Parathyroid adenoma (tissue), 2 donors: Measurements from ENCODE around the gene TCAP.

Experiments
- H2AFZ ChIP-seq: fragments of 300-600 bp; sonication (generic); one replicate; pipeline ENCODE4 v1.7.0; 2017; ENCODE audit warnings: antibody characterized with exemption, mild to moderate bottlenecking
- H3K27ac ChIP-seq: fragments of 300-600 bp; sonication (generic); one replicate; pipeline ENCODE4 v1.7.0; 2017
- H3K27me3 ChIP-seq: fragments of 300-600 bp; sonication (generic); one replicate; pipeline ENCODE4 v1.7.0; 2017; ENCODE audit warnings: low read length; ENCODE audit not compliant: control insufficient read depth, insufficient read depth
- H3K36me3 ChIP-seq: fragments of 300-600 bp; sonication (generic); one replicate; pipeline ENCODE4 v1.7.0; 2017; ENCODE audit warnings: low read length; ENCODE audit not compliant: control insufficient read depth, insufficient read depth
- H3K4me1 ChIP-seq: fragments of 300-600 bp; sonication (generic); one replicate; pipeline ENCODE4 v1.7.0; 2017; ENCODE audit warnings: control low read depth
- H3K4me2 ChIP-seq: fragments of 300-600 bp; sonication (generic); one replicate; pipeline ENCODE4 v1.7.0; 2017; ENCODE audit warnings: low read length
- H3K4me3 ChIP-seq: fragments of 300-600 bp; sonication (generic); one replicate; pipeline ENCODE4 v1.7.0; 2017; ENCODE audit warnings: low read depth, low read length
- H3K79me2 ChIP-seq: fragments of 300-600 bp; sonication (generic); one replicate; pipeline ENCODE4 v1.7.0; 2017; ENCODE audit warnings: control low read depth
- H3K9ac ChIP-seq: fragments of 300-600 bp; sonication (generic); one replicate; pipeline ENCODE4 v1.7.0; 2017; ENCODE audit warnings: mild to moderate bottlenecking
- H3K9me3 ChIP-seq: fragments of 300-600 bp; sonication (generic); one replicate; pipeline ENCODE4 v1.7.0; 2017; ENCODE audit warnings: low read length; ENCODE audit not compliant: control insufficient read depth
- TF ChIP-seq, protein P1 (sequence below): fragments of 300-600 bp; sonication (generic); IDR thresholded peaks from one replicate; pipeline ENCODE4 v1.7.0; 2017; ENCODE audit warnings: antibody characterized with exemption, mild to moderate bottlenecking
- donor health status: primary hyperparathyroidism.

TCAP gene

DNA sequence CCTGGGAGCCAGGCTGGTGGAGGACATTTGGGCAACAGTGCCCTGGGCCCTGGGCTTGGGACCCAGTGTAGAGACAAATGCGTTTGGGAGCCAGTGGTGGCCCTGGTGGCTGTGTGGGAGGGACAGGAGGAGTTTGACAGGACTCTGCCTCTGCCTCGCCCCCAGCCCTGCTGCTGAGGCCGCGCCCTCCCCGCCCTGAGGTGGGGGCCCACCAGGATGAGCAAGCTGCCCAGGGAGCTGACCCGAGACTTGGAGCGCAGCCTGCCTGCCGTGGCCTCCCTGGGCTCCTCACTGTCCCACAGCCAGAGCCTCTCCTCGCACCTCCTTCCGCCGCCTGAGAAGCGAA, 11.9 kb upstream of the TCAP start:
- H3K9me3 ChIP-seq: no peaks in the 10 kb centered on the region
- H3K4me1 ChIP-seq: peaks cover 17% of the 10 kb centered on the region
- no peak overlapping the region for H3K27ac ChIP-seq
- H2AFZ ChIP-seq: no peak overlapping the region
- H3K4me3 ChIP-seq: no peak overlapping the region
- H3K79me2 ChIP-seq: peaks cover 10% of the 10 kb centered on the region
- H3K27me3 ChIP-seq: no peaks in the 10 kb centered on the region
- no peak overlapping the region for H3K9ac ChIP-seq
- H3K36me3 ChIP-seq: no peaks in the 10 kb centered on the region
- TF ChIP-seq, protein P1, sequence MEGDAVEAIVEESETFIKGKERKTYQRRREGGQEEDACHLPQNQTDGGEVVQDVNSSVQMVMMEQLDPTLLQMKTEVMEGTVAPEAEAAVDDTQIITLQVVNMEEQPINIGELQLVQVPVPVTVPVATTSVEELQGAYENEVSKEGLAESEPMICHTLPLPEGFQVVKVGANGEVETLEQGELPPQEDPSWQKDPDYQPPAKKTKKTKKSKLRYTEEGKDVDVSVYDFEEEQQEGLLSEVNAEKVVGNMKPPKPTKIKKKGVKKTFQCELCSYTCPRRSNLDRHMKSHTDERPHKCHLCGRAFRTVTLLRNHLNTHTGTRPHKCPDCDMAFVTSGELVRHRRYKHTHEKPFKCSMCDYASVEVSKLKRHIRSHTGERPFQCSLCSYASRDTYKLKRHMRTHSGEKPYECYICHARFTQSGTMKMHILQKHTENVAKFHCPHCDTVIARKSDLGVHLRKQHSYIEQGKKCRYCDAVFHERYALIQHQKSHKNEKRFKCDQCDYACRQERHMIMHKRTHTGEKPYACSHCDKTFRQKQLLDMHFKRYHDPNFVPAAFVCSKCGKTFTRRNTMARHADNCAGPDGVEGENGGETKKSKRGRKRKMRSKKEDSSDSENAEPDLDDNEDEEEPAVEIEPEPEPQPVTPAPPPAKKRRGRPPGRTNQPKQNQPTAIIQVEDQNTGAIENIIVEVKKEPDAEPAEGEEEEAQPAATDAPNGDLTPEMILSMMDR: no peak
- H3K4me2 ChIP-seq: no peak overlapping the region

DNA sequence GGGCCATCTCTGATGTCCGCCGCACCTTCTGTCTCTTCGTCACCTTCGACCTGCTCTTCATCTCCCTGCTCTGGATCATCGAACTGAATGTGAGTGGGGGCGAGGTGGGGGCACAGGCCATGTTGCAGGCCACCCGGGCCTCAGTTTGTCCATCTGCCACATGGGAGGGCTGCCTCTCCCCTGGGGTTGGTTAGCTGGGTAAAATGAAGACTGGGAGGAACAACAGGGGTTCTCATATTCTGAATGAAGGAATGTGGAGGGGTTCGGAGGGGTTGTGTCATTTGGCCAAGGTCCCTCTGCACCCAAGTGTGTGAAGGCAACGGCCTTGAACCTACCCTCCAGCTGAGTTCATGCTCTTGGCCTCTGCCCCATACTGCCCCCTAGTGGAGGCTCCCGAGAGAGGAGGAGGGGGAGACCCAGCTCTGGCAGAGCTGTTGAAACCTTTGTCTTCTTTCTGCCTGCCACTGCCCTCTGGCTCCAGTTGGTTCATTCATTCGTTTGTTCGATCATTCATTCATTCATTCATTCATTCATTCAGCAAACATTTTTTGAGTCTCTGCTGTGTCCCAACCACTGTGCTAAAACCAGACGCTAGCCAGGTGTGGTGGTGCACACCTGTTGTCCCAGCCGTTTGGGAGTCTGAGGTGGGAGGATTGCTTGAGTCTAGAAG, 11.4 kb upstream of the TCAP start:
- no peaks in the 10 kb centered on the region for H3K9me3 ChIP-seq
- peaks cover 17% of the 10 kb centered on the region for H3K4me1 ChIP-seq
- peaks cover 10% of the 10 kb centered on the region for H3K79me2 ChIP-seq
- no peaks in the 10 kb centered on the region for H3K27me3 ChIP-seq
- no peak overlapping the region for H3K9ac ChIP-seq
- TF ChIP-seq, protein P1: peak; percentile 70
- no peak overlapping the region for H3K4me2 ChIP-seq
- no peak overlapping the region for H3K27ac ChIP-seq
- H3K36me3 ChIP-seq: no peaks in the 10 kb centered on the region
- H3K4me3 ChIP-seq: no peak overlapping the region
- H2AFZ ChIP-seq: no peak overlapping the region

DNA sequence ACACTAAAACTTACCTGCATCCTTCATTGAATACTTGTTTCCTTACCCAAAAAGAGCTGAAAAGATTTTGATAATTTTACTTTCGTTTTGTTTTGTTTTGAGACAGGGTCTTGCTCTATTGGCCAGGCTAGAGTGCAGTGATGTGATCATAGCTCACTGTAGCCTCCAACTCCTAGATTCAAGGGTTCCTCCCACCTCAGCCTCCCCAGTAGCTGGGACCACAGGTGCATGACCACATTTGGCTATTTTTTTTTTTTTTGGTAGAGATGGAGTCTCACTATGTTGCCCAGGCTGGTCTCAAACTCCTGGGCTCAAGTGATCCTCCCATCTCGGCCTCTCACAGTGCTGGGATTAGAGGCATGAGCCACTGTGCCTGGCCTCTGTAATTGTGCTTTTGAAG, 10.0 kb upstream of the TCAP start:
- H3K4me1 ChIP-seq: peaks cover 17% of the 10 kb centered on the region
- H3K79me2 ChIP-seq: peaks cover 10% of the 10 kb centered on the region
- H3K4me2 ChIP-seq: no peak overlapping the region
- TF ChIP-seq, protein P1: no peak
- no peak overlapping the region for H2AFZ ChIP-seq
- no peak overlapping the region for H3K9ac ChIP-seq
- H3K4me3 ChIP-seq: no peak overlapping the region
- no peaks in the 10 kb centered on the region for H3K27me3 ChIP-seq
- no peaks in the 10 kb centered on the region for H3K9me3 ChIP-seq
- no peaks in the 10 kb centered on the region for H3K36me3 ChIP-seq
- H3K27ac ChIP-seq: no peak overlapping the region

DNA sequence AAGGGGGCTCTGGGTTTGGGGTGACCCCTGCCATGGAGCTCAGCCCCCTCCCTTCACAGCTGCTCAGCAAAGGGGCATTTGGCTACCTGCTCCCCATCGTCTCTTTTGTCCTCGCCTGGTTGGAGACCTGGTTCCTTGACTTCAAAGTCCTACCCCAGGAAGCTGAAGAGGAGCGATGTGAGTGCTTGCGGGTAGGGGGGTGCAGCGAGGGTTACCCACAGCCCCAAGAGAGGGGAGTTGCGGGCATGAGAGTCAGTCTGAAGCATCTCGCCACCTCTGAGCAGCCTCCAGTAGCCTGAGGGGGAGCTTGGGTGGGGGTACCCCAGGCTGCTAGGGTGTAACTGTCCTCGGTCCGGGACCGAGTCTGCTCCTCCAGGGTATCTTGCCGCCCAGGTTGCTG, 6.8 kb upstream of the TCAP start:
- Histone ChIP-seq H3K9me3 (no peaks in the 10 kb centered on the region), H2AFZ (no peak overlapping the region), H3K36me3 (no peaks in the 10 kb centered on the region), H3K9ac (no peak overlapping the region), H3K27me3 (no peaks in the 10 kb centered on the region), H3K4me2 (no peak overlapping the region), H3K79me2 (peaks cover 9% of the 10 kb centered on the region), H3K4me3 (no peak overlapping the region), H3K4me1 (peaks cover 15% of the 10 kb centered on the region), H3K27ac (no peak overlapping the region)
- TF ChIP-seq, protein P1: no peak

DNA sequence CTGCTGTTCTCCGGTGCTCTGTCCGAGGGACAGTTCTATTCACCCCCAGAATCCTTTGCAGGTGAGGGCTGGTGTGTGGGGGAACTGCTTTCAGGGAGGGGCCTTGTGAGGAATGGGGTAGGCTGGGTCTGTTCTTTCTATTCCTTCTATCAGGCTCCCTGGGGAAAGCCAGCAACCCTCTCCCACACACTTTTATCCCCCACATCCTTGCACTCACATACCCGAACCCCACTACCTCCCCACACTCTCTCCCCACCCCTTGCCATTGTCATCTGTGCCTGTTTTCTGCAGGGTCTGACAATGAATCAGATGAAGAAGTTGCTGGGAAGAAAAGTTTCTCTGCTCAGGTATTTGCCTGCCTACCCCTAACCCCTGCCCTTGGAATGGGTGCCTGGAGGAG, 6.4 kb upstream of the TCAP start:
- H3K4me1 ChIP-seq: peaks cover 14% of the 10 kb centered on the region
- TF ChIP-seq, protein P1: no peak
- H3K27me3 ChIP-seq: no peaks in the 10 kb centered on the region
- H2AFZ ChIP-seq: no peak overlapping the region
- no peaks in the 10 kb centered on the region for H3K9me3 ChIP-seq
- no peak overlapping the region for H3K9ac ChIP-seq
- peaks cover 5% of the 10 kb centered on the region for H3K79me2 ChIP-seq
- H3K4me3 ChIP-seq: no peak overlapping the region
- no peak overlapping the region for H3K4me2 ChIP-seq
- H3K27ac ChIP-seq: peak overlapping the region; percentile 22
- H3K36me3 ChIP-seq: no peaks in the 10 kb centered on the region
